HG02970 (cell line): ENCODE data around the gene AKAP9.
"Not testable (repeated sequence)": the region's sequence is repeated elsewhere in the genome, so short reads cannot be mapped to it uniquely, and the experiment has no call there.

Experiments
- ATAC-seq: cut with Tn5 transposase; IDR thresholded peaks from one replicate; pipeline ENCODE4 v1.9.1; 2021; ENCODE audit warnings: mild to moderate bottlenecking, moderate library complexity, moderate number of reproducible peaks; ENCODE audit not compliant: unreplicated experiment, low FRiP score

The AKAP9 gene

DNA sequence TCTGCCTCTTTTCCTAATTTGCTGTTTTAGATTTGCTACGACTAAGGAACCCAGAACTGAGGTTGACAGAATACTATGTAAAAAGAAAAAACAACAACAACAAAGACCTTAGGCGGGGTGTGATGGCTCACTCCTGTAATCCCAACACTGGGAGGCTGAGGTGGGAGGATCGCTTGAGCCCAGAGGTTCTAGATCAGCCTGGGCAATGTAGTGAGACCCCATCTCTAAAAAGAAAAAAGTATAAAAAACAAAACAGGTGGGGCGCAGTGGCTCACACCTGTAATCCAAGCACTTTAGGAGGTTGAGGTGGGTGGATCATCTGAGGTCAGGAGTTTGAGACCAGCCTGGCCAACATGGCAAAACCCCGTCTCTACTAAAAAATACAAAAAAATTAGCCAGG, 4.3 kb downstream of the AKAP9 start:
- ATAC-seq: not testable (repeated sequence)

DNA sequence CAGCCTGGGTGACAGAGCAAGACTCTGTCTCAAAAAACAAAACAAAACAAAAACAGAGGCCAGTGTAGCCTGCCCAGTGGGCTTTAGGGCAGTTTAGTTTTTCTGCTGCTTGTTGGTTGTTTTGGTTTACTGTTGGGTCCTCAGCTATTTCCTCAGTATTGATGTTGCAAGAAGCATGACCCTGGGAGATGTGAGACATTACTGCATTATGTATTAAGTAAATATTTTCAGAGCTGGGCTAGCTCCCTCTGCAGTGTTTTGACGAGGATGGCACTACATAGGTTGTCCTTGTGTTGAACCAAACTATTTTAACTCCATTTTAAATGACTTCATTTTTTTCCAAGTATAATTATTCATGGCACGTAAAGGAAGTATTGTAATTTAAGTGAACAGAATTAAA, 4.8 kb downstream of the AKAP9 start:
- ATAC-seq: no peak

DNA sequence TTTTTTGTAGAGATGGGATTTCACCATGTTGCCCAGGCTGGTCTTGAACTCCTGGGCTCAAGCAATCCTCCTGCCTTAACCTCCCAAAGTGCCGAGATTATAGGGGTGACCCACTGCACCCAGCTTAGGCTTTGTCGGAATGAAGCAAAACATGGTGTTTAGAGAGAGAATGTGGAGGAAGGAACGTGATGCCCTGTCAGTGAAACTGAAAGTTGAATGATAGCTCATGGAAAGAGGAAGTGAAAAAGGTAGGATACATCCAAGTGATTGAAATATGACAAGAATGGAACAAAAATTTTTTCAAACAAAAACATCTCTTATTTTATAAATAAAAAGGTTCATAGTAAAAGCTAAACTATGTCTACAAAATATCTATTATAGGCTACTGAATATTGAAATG, 5.9 kb downstream of the AKAP9 start:
- no peak for ATAC-seq

DNA sequence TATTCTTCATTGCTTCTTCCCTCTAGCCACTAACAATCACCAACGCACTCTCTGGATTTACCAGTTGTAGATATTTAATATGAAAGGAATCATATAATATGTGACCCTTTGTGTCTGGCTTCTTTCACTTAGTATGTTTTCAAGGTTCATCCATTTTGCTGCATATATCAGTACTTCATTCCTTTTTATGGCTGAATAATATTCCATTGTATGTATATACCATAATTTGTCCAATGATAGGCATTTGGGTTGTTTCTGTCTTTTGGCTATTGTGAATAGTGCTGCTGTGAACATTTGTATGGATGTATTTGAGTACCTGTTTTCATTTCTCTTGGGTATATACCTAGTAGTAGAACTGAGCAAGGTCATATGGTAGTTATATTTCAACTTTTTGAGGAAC, 7.3 kb downstream of the AKAP9 start:
- ATAC-seq: no peak

DNA sequence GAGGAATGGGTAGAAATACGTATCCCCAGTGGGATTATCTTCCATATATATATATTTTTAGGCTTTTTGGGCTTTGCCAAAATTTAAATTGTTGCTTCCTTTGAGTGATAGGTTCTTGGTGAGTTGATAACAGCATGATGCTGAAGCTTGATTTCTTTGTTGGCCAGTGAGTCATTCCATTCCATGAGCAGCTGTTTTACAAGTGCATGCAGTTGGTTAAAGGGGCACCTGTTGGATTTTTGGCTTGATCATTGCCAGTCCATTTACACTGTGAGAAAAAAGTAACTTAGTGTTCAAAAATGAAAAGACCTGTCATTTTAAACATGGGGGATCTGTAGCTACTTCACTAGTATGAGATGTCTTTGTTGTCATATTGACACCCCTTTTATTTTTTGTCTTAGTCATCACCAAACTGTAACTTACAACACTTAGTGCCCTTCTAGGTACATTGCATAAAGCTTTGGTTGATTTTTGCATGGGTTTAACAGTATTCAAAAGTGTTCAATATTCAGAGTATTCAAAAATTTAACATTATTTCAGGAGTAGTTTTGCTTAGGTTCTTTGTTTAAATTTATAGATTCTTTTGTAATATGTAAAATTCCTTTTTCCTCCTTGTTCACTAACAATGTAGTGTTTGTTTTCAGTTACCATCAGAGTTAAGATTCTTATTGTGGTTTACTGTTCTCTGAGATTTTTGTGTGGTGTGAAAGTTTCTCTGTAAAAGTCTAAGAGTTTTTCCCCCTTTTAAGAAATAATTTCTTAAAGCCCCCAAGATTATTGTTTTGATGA, 8.8 kb downstream of the AKAP9 start:
- ATAC-seq: no peak

DNA sequence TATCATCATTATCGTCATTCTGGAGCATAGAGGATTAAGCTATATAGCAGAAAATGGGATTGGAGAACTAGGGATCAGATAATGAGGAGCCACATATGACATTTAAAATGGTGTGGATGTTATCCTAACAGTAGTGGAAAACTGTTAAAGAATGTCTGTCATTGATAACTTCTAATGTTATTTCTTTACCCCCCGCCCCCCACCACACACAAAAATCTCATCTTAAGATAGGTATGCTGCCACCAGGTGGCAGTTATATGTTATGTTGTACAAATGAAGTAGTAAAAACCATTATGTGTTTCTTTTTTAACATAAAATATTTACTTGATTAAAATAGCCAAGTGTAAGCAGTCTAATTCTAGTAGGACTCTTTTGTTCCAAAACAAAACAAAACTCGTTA, 13.0 kb downstream of the AKAP9 start:
- ATAC-seq: no peak

DNA sequence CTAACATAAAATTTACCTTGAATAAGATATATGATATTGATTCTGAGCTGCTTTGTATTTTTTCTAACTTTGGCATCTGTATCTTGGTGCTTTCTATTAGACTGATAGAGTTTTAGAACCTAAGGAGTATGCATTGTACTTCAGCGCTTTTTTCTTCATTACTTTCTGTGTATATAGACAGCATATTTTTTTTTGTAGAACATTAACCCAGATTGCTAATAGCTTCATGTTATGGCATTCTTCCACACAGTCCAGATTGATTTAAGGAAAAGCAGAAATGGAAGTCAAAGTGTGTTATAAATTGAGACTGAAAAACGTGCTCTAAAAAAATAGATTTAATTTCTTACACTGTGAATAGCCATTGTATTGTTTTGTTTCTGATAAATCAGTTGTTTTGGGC, 15.8 kb downstream of the AKAP9 start:
- not testable (repeated sequence) for ATAC-seq

DNA sequence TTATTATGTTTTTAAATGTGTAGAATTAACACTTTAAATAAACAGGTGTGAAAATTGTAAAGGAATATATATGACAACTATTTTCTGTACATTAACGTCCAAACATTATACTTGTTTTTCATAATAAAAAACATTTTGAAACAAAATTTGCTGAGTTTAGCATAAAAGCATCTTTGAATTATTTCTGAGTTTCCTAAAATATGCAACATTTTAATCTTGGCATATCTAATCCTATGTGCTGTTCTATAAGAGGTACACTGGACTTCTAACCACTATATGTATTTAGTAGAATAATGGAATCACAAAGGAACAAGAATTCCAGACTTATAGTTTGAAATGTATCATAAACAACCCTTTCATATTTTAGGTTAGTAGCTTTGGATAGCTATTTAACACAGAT, 16.6 kb downstream of the AKAP9 start:
- ATAC-seq: no peak

DNA sequence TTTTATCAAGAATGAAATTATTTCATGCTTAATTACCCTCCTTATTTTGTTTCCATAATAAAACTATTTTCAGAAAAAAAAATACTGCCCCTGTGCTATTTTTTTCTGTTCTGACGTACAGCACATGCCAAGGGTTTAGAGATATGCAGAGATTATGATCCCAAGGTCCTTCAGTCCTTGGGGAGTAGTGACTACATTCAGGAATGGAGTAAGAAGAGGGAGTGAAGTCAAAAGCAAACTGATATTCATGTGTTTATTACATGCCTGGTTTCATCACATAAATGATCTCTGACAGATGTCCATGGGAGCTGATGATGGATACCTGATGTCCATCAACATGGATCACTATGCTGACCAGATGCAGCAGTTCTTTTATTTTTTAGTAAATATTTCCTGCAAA, 17.2 kb downstream of the AKAP9 start:
- ATAC-seq: no peak

DNA sequence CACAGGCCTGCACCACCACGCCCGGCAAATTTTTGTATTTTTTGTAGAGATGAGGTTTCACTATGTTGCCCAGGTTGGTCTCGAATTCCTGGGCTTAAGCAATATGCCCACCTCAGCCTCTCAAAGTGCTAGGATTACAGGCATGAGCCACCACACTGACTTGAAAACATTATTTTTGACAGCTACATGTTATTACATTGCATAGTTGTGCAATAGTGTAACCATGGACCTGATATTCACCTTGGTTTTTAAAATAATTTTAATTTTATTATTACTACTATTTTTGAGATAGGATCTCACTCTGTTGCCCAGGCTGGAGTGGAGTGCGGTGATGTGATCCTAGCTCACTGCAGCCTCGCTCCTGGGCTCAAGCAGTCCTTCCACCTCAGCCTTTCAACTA, 18.4 kb downstream of the AKAP9 start:
- ATAC-seq: no peak

DNA sequence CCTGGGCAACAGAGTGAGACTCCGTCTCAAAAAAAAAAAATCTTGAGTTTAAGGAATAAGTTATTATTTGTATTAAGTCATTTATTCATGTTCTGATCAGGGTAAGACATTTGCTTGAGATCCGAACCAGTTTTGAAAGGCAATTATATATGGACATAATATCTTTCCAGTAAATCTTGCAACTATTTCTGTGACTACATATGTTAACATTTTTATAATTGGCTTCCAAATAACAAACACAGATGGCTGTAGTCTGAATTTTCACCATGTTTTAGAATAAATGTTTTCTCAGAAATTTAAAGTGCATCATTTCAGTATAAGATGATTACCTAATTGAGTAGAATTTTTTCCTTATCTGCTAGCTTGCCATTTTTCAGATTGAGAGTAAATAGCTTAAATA, 21.2 kb downstream of the AKAP9 start:
- no peak for ATAC-seq

DNA sequence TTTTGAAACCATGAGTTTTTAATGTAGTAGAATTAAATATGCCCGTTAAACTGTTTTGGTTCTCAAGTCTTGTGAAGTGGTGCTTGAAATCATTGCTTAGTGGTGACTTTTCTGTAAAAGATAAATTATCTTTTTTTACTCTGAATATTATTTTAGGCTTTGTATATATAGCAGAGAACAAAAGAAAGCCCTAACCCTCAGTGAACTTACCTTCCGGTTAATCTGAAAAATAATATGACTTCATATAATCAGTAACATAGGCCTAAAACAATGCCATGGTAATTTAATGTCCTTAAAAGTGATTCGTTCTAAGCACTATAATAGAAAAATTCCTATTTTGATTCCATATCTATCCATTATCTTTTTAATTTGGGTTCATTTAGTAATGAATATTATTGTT, 21.8 kb downstream of the AKAP9 start:
- no peak for ATAC-seq

DNA sequence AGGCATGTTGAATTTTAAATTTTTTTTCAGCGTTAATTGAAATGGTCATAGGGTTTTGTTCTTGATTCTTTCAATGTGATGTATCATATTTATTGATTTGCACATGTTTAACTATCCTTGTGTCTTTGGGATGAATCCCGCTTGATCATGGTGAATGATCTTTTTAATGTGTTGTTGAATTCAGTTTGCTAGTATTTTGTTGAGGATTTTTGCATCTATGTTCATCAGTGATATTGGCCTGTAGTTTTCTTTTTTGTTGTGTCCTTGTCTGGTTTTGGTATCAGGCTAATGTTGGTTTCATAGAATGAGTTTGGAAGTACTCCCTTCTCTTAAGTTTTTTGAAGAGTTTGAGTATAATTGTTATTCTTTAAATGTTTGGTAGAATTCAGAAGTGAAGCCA, 26.9 kb downstream of the AKAP9 start:
- ATAC-seq: not testable (repeated sequence)

DNA sequence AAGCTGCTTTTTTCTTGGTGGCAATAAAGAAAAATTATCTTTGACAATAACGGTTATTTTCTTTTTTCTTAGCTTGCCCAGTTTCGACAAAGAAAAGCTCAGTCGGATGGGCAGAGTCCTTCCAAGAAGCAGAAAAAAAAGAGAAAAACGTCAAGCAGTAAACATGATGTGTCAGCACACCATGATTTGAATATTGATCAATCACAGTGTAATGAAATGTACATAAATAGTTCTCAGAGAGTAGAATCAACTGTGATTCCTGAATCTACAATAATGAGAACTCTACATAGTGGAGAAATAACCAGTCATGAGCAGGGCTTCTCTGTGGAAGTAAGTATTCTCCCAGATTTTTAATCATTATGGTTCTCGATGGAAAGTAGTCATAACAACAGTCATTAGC, 33.0 kb downstream of the AKAP9 start:
- ATAC-seq: no peak

DNA sequence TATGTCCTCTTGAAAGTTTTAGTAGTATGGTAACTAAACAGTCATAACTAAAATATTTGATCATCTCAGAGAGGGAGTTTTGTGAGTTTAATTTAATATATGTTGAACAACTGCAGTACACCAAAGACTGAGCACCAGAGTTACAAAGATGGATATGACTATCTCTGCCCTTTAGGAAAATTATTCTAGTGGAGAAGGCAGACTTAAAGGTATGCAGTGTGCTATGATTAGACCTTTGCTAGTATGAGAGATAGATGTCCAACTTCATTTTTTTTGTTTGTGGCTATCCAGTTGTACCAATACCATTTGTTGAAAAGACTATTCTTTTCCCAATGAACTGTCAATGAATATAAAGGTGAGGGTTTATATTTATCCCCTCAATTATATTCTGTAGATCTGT, 33.4 kb downstream of the AKAP9 start:
- ATAC-seq: no peak

DNA sequence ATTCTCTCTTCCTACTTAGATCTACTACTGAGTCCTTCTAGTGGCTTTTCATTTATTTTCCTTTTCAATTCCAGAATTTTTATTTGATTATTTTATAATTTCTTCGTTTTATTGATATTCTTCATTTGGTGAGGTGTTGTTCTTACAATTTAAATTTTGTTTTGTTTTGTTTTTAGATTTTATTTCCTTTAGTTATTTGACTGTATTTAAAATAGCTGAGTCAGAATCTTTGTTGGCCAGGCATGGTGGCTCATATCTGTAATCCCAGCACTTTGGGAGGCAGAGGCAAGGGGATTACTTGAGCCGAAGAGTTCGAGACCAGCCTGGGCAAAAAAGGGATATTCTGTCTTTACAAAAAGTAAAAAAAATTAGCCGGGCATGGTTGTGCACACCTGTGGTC, 36.1 kb downstream of the AKAP9 start:
- no peak for ATAC-seq

DNA sequence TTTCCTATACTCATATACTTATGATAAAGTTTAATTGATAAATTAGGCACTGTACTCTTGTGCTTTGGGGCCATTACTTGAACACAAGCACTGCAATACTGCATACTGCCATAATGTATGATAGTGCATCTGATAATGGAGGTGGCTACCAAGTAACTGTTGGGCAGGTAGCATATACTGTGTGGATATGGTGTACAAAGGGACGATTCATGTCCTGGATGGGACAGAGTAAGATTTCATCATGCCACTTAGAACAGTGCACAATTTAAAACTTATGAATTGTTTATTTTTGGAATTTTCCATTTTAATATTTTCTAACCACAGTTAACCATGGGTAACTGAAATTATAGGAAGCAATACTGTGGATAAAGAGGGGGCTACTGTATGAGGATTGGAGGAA, 38.9 kb downstream of the AKAP9 start:
- ATAC-seq: no peak

DNA sequence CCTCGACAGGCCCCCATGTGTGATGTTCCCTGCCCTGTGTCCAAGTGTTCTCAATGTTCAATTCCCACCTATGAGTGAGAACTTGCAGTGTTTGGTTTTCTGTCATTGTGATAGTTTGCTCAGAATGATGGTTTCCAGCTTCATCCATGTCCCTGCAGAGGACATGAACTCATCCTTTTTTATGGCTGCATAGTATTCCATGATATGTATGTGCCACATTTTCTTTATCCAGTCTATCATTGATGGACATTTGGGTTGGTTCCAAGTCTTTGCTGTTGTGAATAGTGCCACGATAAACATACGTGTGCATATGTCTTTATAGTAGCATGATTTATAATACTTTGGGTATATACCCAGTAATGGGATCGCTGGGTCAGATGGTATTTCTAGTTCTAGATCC, 41.7 kb downstream of the AKAP9 start:
- not testable (repeated sequence) for ATAC-seq

DNA sequence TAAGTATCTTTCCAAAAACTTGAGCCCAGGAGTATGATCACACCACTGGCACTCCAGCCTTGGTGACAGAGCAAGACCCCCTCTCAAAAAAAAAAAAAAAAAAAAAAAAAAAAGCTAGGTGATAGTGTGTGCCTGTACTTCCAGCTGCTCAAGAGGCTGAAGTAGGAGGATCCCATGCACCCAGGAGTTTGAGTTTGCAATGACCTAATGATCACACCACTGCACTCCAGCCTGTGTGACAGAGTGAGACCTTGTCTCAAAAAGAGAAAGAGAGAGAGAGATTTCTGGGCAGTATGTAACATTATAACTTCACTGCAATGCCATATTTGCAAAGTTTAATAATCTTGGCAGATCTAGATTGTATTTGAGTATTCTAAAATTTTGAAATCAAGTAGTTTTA, 47.6 kb downstream of the AKAP9 start:
- ATAC-seq: no peak

DNA sequence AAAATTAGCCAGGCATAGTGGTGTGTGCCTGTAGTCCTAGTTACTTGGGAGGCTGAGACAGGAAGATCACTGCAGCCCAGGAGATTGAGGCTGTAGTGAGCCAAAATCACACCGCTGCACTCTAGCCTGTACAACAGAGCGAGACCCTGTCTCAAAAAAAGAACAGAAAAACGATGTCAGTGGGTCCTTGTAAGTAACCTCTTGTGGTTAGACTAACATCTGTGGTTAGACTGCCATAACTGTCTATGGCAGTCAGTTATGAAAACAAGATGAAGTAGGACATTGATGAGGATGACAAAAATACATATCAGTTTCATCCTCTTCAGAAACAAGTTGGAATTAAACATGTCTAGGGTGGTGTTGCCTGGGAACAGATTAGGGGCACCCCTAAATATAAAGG, 53.3 kb downstream of the AKAP9 start:
- no peak for ATAC-seq

DNA sequence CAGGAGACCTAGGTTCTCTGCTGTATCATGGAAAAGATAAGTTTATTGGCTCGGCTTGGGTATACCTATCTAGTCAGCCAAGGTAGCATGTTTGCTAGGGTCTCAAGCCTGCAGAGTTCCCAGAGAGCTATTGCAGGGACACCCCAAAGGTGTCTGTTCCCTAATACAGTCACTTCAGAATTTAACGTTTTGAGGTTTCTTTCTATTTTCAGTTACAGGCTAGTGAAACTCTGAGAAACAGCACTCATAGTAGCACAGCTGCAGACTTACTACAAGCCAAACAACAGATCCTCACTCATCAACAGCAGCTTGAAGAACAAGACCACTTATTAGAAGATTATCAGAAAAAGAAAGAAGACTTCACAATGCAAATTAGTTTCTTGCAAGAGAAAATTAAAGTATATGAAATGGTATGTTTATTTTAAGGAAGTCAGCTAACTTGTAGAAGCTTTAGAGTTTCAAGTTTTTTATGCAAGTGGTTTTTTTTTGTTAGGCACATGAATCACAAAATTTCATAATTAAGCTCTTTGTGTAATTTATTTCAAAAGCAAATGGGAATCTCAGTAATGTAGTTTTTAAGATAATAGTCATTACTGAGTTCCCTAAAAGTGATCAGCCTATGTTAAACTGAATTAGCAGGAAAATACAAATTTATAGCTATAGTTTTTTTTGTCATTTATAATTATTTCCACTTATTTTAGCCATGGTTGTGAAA, 54.9 kb downstream of the AKAP9 start:
- peak; percentile 58 for ATAC-seq
